ENCODE data around the gene RSL1D1. TPM values are rescaled to one million over a fixed set of nuclear protein-coding genes. Genes with fewer than 3 reads are reported as not detected.

RSL1D1 gene
- total RNA-seq, 1 donor from 2014 or later, result 345 TPM

DNA sequence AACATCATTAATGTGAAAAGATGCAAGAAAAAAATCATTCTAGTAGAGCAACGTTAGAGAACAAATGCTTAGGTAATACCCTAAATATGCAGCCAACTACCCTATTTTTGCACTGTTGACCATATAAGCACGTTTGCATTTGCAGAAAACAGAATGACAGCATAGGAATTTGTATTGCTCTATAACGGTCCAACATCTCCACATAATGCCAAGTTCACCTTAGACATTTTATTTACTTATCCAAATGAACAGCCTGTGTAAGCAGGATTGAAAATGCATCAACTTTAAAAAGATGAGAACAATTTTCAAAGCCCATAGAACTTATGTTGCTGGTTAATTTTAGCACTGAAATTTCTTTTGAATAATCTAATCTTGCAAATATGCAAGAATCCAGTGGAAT is 19.1 kb upstream of the RSL1D1 start:
- DNase-seq (ENCODE audit: low spot score), result no peak
- intact Hi-C loops (cut with micrococcal nuclease), result no loop called here
- peaks cover 17% of the 10 kb centered on the region for H3K36me3 Mint-ChIP-seq (ENCODE audit: low read depth)
- no peaks in the 10 kb centered on the region for H3K27me3 Mint-ChIP-seq (ENCODE audit: insufficient read depth)
- H3K4me1 Mint-ChIP-seq (ENCODE audit: low read depth), result peaks cover under 1% of the 10 kb centered on the region
- H3K9me3 Mint-ChIP-seq, result no peaks in the 10 kb centered on the region
- no peak overlapping the region for H3K27ac Mint-ChIP-seq
- H3K4me3 Mint-ChIP-seq, result no peak overlapping the region

DNA sequence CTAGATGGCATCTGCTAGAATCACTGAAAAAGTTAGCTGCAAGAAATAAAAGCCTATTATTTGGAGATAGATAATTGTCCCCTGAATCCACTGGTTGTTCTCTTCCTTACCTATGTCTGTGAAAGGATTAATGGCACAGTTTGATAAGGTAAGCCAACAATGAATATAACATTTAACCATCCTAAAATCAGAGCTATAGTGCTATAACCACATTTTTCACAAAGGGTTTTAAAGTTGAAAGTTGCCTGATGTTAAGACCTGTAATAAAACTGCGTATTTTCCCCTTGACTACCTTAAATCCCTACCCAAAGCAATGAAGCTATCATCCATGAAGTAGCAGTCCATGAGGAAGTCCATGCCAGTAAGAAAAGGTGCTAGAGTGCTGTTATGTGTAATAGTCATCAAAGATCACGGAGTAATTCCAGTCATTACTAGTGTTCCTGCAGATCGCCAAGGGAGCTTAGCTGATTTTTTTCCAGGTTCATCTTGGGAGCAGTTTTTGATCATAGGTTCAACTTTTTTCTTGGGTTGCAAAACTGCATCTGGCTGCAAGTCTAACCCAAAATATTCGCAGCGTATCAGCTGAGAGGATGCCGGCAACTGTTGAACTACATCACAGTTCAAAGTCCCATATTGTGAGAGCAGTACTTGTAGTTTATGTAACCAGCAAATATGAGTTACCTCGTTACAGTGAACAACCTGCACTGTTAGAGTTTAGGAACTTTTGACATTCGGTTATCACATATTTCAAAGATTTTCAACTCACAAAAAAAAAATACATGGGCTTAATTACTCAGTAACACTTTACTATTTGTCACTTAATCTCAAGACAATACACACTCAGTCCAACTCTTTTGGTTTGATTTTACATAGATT is 18.2 kb upstream of the RSL1D1 start:
- Mint-ChIP-seq H3K36me3 (ENCODE audit: low read depth) (peaks cover 13% of the 10 kb centered on the region), H3K4me1 (ENCODE audit: low read depth) (peaks cover 9% of the 10 kb centered on the region), H3K27ac (no peak overlapping the region), H3K9me3 (no peaks in the 10 kb centered on the region), H3K4me3 (no peak overlapping the region), H3K27me3 (ENCODE audit: insufficient read depth) (no peaks in the 10 kb centered on the region)
- no peak for DNase-seq (ENCODE audit: low spot score)
- intact Hi-C loops (cut with micrococcal nuclease), result no loop called here

DNA sequence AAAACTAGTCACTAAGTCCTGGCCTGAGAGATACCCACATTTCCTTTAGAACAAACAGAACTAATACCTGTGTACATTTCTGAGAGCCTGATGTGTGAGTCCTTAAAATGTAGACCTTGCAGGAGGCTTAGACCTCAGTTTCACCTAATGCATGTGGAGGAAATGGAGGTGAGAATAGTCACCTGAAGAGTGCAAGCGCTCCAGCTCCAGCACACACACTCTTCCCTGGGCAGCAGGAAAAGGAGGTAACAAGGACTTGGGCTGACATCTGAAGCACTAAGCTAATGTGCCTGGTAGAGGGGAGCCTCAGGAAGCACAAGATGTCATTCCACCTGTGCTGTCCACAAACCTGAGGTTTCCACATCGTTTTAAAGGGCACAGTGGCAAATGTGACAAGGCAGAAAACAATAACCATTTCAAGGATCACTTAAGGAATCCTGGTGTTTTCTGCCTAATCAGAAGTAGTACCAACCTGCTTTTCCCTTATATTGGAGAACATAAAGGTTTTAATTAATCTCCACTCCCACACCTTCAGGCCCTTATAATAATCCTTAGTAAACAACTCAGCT is 17.2 kb upstream of the RSL1D1 start:
- H3K4me1 Mint-ChIP-seq (ENCODE audit: low read depth), result peaks cover 12% of the 10 kb centered on the region
- peaks cover 12% of the 10 kb centered on the region for H3K36me3 Mint-ChIP-seq (ENCODE audit: low read depth)
- no peaks in the 10 kb centered on the region for H3K9me3 Mint-ChIP-seq
- no peak overlapping the region for H3K27ac Mint-ChIP-seq
- no peak overlapping the region for H3K4me3 Mint-ChIP-seq
- intact Hi-C loops (cut with micrococcal nuclease), result no loop called here
- no peaks in the 10 kb centered on the region for H3K27me3 Mint-ChIP-seq (ENCODE audit: insufficient read depth)
- DNase-seq (ENCODE audit: low spot score), result no peak

DNA sequence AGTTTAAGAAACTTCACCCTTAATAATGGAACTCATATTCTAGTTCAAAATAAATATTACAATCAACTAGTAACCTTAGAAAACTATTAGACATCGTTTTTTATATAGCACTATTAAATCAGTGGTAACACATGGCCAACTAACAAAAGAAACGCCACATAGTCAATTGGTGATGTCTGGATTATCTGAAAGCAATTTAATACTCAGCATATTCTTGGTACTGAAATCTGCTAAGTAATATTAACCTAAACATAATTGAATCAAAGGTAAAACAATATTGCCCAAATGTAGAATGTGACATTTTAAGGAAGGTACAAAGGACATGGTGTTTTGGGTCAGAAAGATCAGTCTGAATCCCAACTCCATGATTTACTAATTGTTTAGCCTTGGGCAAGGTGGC is 11.1 kb upstream of the RSL1D1 start:
- Mint-ChIP-seq H3K27me3 (ENCODE audit: insufficient read depth) (no peaks in the 10 kb centered on the region), H3K27ac (no peak overlapping the region), H3K4me3 (no peak overlapping the region), H3K36me3 (ENCODE audit: low read depth) (peaks cover 6% of the 10 kb centered on the region), H3K4me1 (ENCODE audit: low read depth) (peaks cover 14% of the 10 kb centered on the region), H3K9me3 (no peaks in the 10 kb centered on the region)
- intact Hi-C loops (cut with micrococcal nuclease), result no loop called here
- no peak for DNase-seq (ENCODE audit: low spot score)

DNA sequence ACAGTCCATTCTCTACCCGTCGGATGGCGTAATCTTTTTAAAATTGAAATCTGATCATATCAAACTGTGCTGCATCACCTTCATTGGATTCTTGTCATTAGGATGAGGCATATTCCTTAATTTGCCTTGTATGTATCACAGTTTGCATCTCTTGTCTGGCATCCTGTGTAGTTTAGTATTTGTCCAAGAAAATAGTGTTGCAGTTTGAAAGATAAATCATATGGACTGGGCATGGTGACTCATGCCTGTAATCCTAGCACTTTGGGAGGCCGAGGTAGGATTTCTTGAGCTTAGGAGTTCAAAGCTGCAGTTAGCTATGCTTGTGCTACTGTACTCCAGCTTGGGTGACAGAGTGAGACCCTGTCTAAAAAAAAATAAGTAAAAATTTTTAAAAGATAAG is 5.8 kb upstream of the RSL1D1 start:
- no peak overlapping the region for H3K27ac Mint-ChIP-seq
- H3K27me3 Mint-ChIP-seq (ENCODE audit: insufficient read depth), result no peaks in the 10 kb centered on the region
- H3K4me3 Mint-ChIP-seq, result no peak overlapping the region
- H3K4me1 Mint-ChIP-seq (ENCODE audit: low read depth), result peaks cover 21% of the 10 kb centered on the region
- DNase-seq (ENCODE audit: low spot score), result no peak
- intact Hi-C loops (cut with micrococcal nuclease), result no loop called here
- H3K9me3 Mint-ChIP-seq, result no peaks in the 10 kb centered on the region
- peaks cover 19% of the 10 kb centered on the region for H3K36me3 Mint-ChIP-seq (ENCODE audit: low read depth)

DNA sequence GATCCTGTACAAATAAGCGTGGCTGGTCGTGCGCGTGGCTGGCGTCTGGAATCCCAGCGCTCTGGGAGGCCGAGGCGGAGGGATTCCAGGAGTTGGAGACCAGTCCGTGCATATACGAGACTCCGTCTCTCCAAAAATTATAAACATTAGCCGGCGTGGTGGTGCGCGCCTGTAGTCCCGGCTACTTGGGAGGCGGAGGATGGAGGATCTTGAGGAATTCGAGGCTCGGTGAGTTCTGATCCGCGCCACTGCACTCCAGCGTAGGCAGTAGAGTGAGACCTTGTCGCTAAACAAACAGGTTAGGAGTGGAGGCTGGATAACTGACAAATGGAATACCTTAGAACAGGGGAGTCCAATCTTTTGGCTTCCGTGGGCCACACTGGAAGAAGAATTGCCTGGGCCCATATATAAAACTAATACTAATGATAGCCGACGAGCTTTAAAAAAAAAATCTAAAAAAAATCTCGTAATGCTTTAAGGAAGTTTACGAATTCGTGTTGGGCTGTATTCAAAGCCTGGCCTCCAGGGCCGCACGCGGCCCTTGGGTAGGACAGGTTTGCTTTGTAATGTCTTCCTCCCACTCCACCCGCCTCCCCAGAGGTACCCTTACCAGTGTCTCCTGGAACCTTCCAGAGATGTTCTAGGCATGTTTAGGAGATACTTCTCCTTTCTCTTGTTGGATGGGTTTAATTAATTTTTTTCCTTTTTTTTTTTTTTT is 909 bp upstream of the RSL1D1 start:
- intact Hi-C loops (cut with micrococcal nuclease), result loop anchor here (5.0 kb wide), 2 partner anchors 215 to 1110 kb away; partner anchors contain the start of gene NUBP1
- H3K9me3 Mint-ChIP-seq, result no peaks in the 10 kb centered on the region
- H3K4me3 Mint-ChIP-seq, result peak overlapping the region; percentile 99
- H3K36me3 Mint-ChIP-seq (ENCODE audit: low read depth), result peaks cover 44% of the 10 kb centered on the region
- DNase-seq (ENCODE audit: low spot score), result no peak
- H3K4me1 Mint-ChIP-seq (ENCODE audit: low read depth), result peaks cover 44% of the 10 kb centered on the region
- no peaks in the 10 kb centered on the region for H3K27me3 Mint-ChIP-seq (ENCODE audit: insufficient read depth)
- peak overlapping the region; percentile 97 for H3K27ac Mint-ChIP-seq

DNA sequence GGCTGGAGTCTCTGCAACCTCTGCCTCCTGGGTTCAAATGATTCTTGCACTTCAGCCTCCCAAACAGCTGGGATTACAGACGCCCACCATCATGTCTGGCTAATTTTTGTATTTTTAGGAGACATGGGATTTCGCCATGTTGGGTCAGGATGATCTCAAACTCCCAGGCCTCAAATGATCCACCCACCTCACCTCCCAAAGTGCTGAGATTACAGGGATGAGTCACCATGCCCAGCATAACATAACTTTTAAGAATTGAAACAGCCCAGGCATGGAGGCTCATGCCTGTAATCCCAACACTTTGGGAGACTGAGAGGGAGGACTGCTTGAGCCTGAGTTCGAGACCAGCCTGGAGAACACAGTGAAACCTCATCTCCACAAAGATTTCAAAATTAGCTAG is 2.5 kb downstream of the RSL1D1 start:
- intact Hi-C loops (cut with micrococcal nuclease), result no loop called here
- Mint-ChIP-seq H3K27ac (peak overlapping the region; percentile 11), H3K36me3 (ENCODE audit: low read depth) (peaks cover 56% of the 10 kb centered on the region), H3K27me3 (ENCODE audit: insufficient read depth) (no peaks in the 10 kb centered on the region), H3K4me3 (peak overlapping the region; percentile 84), H3K9me3 (no peaks in the 10 kb centered on the region), H3K4me1 (ENCODE audit: low read depth) (peaks cover 39% of the 10 kb centered on the region)
- no peak for DNase-seq (ENCODE audit: low spot score)

DNA sequence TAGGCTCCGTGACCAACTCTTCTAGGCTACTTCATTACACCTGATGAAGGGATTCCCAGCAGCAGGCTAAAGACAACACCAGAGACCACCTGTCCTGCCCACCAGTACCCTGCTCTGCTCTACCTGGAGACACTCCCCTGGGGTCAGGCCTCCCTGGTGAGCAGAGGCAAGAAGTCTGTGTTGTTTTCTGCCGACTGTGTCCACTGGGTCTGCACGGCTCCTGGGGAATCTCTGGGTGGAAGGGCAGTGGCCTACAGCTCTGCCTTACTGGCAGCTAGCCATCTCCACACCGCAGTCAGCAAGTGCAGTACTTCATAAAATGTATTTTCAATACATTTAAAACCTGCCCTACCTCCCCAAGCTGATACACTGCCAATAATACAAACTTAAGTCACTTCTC is 6.8 kb downstream of the RSL1D1 start:
- Mint-ChIP-seq H3K4me3 (no peak overlapping the region), H3K27ac (no peak overlapping the region), H3K9me3 (no peaks in the 10 kb centered on the region), H3K27me3 (ENCODE audit: insufficient read depth) (no peaks in the 10 kb centered on the region), H3K4me1 (ENCODE audit: low read depth) (peaks cover 31% of the 10 kb centered on the region), H3K36me3 (ENCODE audit: low read depth) (peaks cover 61% of the 10 kb centered on the region)
- intact Hi-C loops (cut with micrococcal nuclease), result no loop called here
- DNase-seq (ENCODE audit: low spot score), result no peak

DNA sequence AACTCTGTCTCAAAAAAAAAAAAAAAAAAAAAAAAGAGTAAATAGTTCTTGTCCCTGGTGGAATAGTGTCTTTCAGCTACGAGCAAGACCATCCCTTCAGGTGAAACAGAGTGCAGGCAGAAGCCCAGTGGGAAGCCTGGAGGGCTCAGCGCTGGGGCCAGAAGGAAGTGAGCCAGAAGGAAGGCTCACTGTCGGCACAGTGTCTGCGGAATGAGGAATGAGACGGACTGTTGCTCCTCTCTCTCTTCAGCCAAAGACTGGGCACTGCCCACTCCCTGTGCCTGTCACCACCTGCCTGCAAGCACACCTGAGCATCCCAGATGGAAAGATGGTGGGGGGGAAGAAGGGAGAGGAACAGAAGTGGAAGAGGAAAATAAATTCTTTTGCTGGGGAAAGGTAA is 7.5 kb downstream of the RSL1D1 start:
- peaks cover 60% of the 10 kb centered on the region for H3K36me3 Mint-ChIP-seq (ENCODE audit: low read depth)
- no peak overlapping the region for H3K27ac Mint-ChIP-seq
- H3K27me3 Mint-ChIP-seq (ENCODE audit: insufficient read depth), result no peaks in the 10 kb centered on the region
- H3K4me1 Mint-ChIP-seq (ENCODE audit: low read depth), result peaks cover 26% of the 10 kb centered on the region
- no peaks in the 10 kb centered on the region for H3K9me3 Mint-ChIP-seq
- intact Hi-C loops (cut with micrococcal nuclease), result no loop called here
- DNase-seq (ENCODE audit: low spot score), result no peak
- H3K4me3 Mint-ChIP-seq, result no peak overlapping the region

DNA sequence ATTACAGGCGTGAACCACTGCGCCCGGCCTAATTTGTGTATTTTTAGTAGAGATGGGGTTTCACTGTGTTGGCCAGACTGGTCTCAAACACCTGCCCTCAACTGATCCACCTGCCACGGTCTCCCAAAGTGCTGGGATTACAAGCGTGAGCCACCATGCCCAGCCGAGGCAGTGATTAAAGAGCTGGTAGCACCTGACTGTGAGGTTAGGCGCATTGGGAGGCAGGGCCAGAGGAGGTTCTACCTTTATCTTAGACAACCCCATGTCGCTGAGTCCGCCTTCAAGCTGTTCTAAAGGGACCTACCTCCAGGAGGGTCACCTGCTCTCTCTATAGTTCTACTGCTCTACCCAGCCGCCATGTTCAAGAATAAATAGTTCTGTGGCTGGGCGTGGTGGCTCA is 8.1 kb downstream of the RSL1D1 start:
- Mint-ChIP-seq H3K36me3 (ENCODE audit: low read depth) (peaks cover 56% of the 10 kb centered on the region), H3K4me1 (ENCODE audit: low read depth) (peaks cover 19% of the 10 kb centered on the region), H3K9me3 (no peaks in the 10 kb centered on the region), H3K27ac (no peak overlapping the region), H3K4me3 (no peak overlapping the region), H3K27me3 (ENCODE audit: insufficient read depth) (no peaks in the 10 kb centered on the region)
- no peak for DNase-seq (ENCODE audit: low spot score)
- intact Hi-C loops (cut with micrococcal nuclease), result no loop called here

DNA sequence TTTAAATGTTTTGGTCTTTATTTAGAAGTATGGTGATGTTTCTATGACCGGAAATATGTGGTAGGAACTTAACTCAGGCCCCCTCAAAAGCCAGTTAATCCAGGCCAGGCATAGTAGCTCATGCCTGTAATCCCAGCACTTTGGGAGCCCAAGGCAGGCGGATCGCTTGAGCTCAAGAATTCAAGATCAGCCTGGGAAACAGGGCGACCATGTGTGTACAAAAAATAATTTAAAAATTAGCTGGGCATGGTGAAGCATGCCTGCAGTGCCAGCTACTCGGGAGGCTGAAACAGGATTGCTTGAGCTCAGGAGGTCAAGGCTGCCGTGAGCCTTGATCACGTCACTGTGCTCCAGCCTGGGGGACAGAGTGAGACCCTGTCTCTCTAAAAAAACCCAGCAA is 10.3 kb downstream of the RSL1D1 start:
- DNase-seq (ENCODE audit: low spot score), result no peak
- Mint-ChIP-seq H3K27me3 (ENCODE audit: insufficient read depth) (no peaks in the 10 kb centered on the region), H3K36me3 (ENCODE audit: low read depth) (peaks cover 55% of the 10 kb centered on the region), H3K4me3 (no peak overlapping the region), H3K27ac (no peak overlapping the region), H3K4me1 (ENCODE audit: low read depth) (peaks cover 15% of the 10 kb centered on the region), H3K9me3 (no peaks in the 10 kb centered on the region)
- intact Hi-C loops (cut with micrococcal nuclease), result no loop called here

DNA sequence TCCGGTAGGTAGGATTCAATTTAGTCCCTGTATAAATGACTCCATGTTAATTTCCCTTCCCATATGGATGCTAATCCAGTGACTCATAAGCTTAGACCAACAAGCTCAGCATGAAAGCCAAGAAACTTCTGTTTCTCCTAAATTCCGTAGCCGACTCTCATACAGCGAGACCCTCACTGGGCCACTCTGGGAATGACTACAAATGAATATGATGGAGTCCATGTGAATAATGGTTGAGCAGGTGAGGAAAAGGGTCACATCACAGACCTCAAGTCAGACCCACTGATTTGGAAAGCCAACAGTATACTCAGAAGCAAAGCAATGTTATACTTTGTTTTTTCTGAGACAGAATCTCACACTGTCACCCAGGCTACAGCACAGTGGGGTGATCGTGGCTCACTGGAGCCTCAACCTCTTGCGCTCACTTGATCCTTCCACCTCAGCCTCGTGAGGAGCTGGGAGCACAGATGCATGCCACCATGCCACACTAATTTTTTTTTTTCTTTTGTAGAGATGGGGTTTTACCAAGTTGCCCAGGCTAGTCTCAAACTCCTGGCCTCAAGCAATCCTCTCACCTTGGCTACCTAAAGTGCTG is 14.6 kb downstream of the RSL1D1 start:
- H3K9me3 Mint-ChIP-seq, result no peaks in the 10 kb centered on the region
- DNase-seq (ENCODE audit: low spot score), result no peak

More for the DNA sequence above, 14.6 kb downstream of the RSL1D1 start:
- intact Hi-C loops (cut with micrococcal nuclease), result no loop called here
- Mint-ChIP-seq H3K4me1 (ENCODE audit: low read depth) (peaks cover 5% of the 10 kb centered on the region), H3K27me3 (ENCODE audit: insufficient read depth) (no peaks in the 10 kb centered on the region), H3K36me3 (ENCODE audit: low read depth) (peaks cover 36% of the 10 kb centered on the region), H3K4me3 (no peak overlapping the region), H3K27ac (no peak overlapping the region)

Measured in activated T-helper 1 cell treated with anti-CD3 and anti-CD28 coated beads, Interleukin-12 subunit alpha, Interleukin-12 subunit beta, Interleukin-2, Interleukin-4 antibody, amounts not matched to agents 30 ng/mL and 10 ng/mL and 1 ng/mL, durations not matched to agents 14 hours and 24 hours and 36 hours (primary cell).